ENCODE measurements around the gene UST. TPM values are rescaled to one million over a fixed set of nuclear protein-coding genes. Genes with fewer than 3 reads are reported as not detected.
A peak's percentile ranks its signal among the peaks of the same experiment; 100 is the strongest.

The UST gene
- total RNA-seq, 2 experiments from 2014 or later, result 1.9 to 3.7 TPM

DNA sequence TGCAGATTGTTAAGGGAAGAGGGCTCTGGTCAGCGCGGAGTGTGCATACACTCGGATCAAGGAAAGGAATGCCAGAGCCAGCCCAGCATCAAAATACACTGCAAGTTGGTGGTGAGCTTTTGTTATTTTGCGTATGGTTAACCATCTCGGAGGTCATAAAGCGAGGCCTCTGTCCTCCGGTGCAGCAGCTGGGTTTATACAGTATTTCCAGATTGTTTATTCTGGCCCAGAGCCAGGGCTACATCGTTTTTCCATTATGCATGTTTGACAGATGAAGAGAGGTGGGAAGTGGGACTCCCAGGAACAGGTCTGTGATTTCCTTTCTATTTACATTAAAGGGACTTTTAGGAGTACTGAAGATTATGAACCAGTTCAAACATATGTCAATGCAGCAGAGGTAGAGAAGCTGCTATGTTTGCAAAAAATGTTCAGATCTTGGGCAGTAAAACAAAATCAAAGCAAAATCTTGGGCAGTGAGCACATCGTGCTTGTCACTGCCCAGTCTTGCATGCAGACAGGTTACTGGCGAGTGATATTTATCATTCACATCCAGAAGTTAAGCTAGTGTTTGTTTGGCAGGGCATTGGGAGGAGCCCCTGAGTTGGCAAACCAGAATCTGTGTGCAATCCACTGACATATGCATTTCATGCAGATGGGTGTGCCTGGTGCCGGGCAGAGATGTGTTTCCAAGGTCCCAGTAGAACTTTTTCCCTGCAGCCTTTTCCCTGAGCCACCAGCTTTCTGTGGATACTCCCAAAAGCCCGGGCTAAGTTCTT, 314.3 kb downstream of the UST start:
- ChIA-PET CTCF (interaction anchor here (0.9 kb wide), 1 partner anchor 16 kb away, joined by 3 read pairs; no protein-coding TSS in a partner anchor), POLR2A (interaction anchor here (0.8 to 1.6 kb wide), 3 partner anchors 16 to 17 kb away, joined by 3 to 7 read pairs (median 3); no protein-coding TSS in a partner anchor)
- no peaks in the 10 kb centered on the region for H3K36me3 ChIP-seq (ENCODE audit: insufficient read depth, low read length)
- Mint-ChIP-seq H3K4me1 (ENCODE audit: low read depth) (peaks cover 46% of the 10 kb centered on the region), H3K36me3 (ENCODE audit: low read depth) (no peaks in the 10 kb centered on the region), H3K4me3 (no peak overlapping the region), H3K9me3 (no peaks in the 10 kb centered on the region), H3K27me3 (no peaks in the 10 kb centered on the region), H3K27ac (peak overlapping the region; percentile 74)
- H3K9me3 ChIP-seq (ENCODE audit: control insufficient read depth in 1 of 2, insufficient read depth in 1 of 2, low read length in 2 of 2), result no peaks in the 10 kb centered on the region
- H3K27me3 ChIP-seq (ENCODE audit: control insufficient read depth in 1 of 2, insufficient read depth in 2 of 2, low read length in 2 of 2), result no peaks in the 10 kb centered on the region
- peaks cover 35% of the 10 kb centered on the region for H3K4me1 ChIP-seq (ENCODE audit: insufficient read depth, low read length)
- H3K4me3 ChIP-seq (ENCODE audit: low read length), result peak overlapping the region; percentile 35
- H3K27ac ChIP-seq (ENCODE audit: low read depth in 1 of 2, low read length in 2 of 2), result peak overlapping the region in 1 of 2 donors; percentile 51
- no peak for ATAC-seq (ENCODE audit: poor library complexity)
- TF ChIP-seq, protein P1, sequence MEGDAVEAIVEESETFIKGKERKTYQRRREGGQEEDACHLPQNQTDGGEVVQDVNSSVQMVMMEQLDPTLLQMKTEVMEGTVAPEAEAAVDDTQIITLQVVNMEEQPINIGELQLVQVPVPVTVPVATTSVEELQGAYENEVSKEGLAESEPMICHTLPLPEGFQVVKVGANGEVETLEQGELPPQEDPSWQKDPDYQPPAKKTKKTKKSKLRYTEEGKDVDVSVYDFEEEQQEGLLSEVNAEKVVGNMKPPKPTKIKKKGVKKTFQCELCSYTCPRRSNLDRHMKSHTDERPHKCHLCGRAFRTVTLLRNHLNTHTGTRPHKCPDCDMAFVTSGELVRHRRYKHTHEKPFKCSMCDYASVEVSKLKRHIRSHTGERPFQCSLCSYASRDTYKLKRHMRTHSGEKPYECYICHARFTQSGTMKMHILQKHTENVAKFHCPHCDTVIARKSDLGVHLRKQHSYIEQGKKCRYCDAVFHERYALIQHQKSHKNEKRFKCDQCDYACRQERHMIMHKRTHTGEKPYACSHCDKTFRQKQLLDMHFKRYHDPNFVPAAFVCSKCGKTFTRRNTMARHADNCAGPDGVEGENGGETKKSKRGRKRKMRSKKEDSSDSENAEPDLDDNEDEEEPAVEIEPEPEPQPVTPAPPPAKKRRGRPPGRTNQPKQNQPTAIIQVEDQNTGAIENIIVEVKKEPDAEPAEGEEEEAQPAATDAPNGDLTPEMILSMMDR (IDR thresholded peaks at IDR 0.05), result no peak
- DNase-seq, result no peak
- intact Hi-C loops (cut with DNase I, micrococcal nuclease), result no loop called here

DNA sequence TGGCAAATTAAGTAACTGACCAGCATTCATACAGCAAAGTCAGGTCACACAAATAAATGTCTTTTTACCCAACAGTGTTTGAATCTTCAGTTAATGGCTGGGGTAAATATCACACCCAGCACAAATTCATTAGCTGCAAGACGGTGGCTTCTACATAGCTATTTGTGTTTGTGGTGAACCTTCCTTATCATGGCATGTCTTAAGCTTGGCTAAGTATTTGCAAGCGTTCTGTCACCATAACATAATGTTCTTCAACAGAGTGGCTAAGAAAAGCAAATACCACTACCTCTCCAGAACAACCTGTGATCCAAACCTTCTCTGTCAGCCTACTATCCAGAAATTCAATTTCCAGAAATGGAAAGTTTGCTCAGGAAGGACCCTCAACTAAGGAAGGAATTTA, 315.1 kb downstream of the UST start:
- DNase-seq (no peak), ATAC-seq (ENCODE audit: poor library complexity) (no peak)
- TF ChIP-seq, protein P1 (IDR thresholded peaks at IDR 0.05), result no peak
- Histone ChIP-seq H3K9me3 (ENCODE audit: control insufficient read depth in 1 of 2, insufficient read depth in 1 of 2, low read length in 2 of 2) (no peaks in the 10 kb centered on the region), H3K36me3 (ENCODE audit: insufficient read depth, low read length) (no peaks in the 10 kb centered on the region), H3K4me3 (ENCODE audit: low read length) (no peak overlapping the region), H3K27ac (ENCODE audit: low read depth in 1 of 2, low read length in 2 of 2) (no peak overlapping the region), H3K4me1 (ENCODE audit: insufficient read depth, low read length) (peaks cover 43% of the 10 kb centered on the region), H3K27me3 (ENCODE audit: control insufficient read depth in 1 of 2, insufficient read depth in 2 of 2, low read length in 2 of 2) (no peaks in the 10 kb centered on the region)
- peaks cover 54% of the 10 kb centered on the region for H3K4me1 Mint-ChIP-seq (ENCODE audit: low read depth)
- no peak overlapping the region for H3K4me3 Mint-ChIP-seq
- no peaks in the 10 kb centered on the region for H3K27me3 Mint-ChIP-seq
- no peak overlapping the region for H3K27ac Mint-ChIP-seq
- CTCF ChIA-PET, result no interaction called here
- H3K9me3 Mint-ChIP-seq, result no peaks in the 10 kb centered on the region
- POLR2A ChIA-PET, result interaction anchor here (0.8 to 1.6 kb wide), 2 partner anchors 16 to 18 kb away, joined by 3 to 7 read pairs; no protein-coding TSS in a partner anchor
- intact Hi-C loops (cut with DNase I, micrococcal nuclease), result no loop called here
- no peaks in the 10 kb centered on the region for H3K36me3 Mint-ChIP-seq (ENCODE audit: low read depth)

DNA sequence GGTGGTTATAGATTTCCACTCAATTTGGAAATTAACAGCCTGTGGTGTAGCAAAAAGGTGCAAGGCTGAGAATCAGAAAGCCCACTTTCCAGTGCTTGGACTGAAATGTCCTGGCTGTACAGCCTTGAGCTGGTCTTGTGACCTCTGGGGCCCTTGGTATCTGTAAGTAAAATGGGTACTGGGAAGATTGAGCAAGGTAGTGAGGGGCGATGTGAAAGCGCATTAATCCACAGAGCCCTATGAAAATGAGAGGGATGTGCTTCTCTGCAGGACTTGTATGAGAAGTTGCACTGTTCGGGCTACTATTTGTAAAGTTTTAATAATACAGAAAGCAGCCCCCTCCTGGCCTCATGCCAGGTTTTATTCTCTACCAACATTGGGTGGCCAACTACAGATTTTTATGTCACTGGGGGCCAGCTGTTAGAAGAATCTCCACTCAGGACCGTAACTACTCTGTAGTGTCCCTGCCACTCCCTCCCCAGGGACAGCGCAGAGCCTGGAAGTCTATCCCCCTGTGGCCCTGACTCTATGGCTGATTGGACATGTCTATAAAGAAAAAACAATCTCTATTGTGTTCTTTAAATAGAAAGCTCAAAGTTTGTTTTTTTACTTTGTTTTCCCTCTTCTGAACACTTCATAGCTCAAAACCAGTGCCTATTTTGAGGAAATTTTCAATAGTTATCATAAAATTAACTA, 316.0 kb downstream of the UST start:
- TF ChIP-seq, protein P1 (IDR thresholded peaks at IDR 0.05), result no peak
- Mint-ChIP-seq H3K4me1 (ENCODE audit: low read depth) (peaks cover 59% of the 10 kb centered on the region), H3K36me3 (ENCODE audit: low read depth) (no peaks in the 10 kb centered on the region), H3K4me3 (no peak overlapping the region), H3K27me3 (no peaks in the 10 kb centered on the region), H3K27ac (no peak overlapping the region), H3K9me3 (no peaks in the 10 kb centered on the region)
- ATAC-seq (ENCODE audit: poor library complexity) (no peak), DNase-seq (no peak)
- POLR2A ChIA-PET, result interaction anchor here (1.4 kb wide), 1 partner anchor 17 kb away, joined by 3 read pairs; no protein-coding TSS in a partner anchor
- H3K27ac ChIP-seq (ENCODE audit: low read depth in 1 of 2, low read length in 2 of 2), result no peak overlapping the region
- no peaks in the 10 kb centered on the region for H3K27me3 ChIP-seq (ENCODE audit: control insufficient read depth in 1 of 2, insufficient read depth in 2 of 2, low read length in 2 of 2)
- CTCF ChIA-PET, result interaction anchor here (0.8 to 2.3 kb wide), 2 partner anchors 14 to 19 kb away, joined by 3 to 5 read pairs; no protein-coding TSS in a partner anchor
- H3K4me1 ChIP-seq (ENCODE audit: insufficient read depth, low read length), result peaks cover 44% of the 10 kb centered on the region
- no peak overlapping the region for H3K4me3 ChIP-seq (ENCODE audit: low read length)
- intact Hi-C loops (cut with DNase I, micrococcal nuclease), result no loop called here
- no peaks in the 10 kb centered on the region for H3K9me3 ChIP-seq (ENCODE audit: control insufficient read depth in 1 of 2, insufficient read depth in 1 of 2, low read length in 2 of 2)
- no peaks in the 10 kb centered on the region for H3K36me3 ChIP-seq (ENCODE audit: insufficient read depth, low read length)

Data from CD4-positive, alpha-beta T cell (primary cell).